Osteoblast (primary cell): Measurements from ENCODE around the gene AHCYL2. TPM values are rescaled to one million over a fixed set of nuclear protein-coding genes. Genes with fewer than 3 reads are reported as not detected.

Experiments
- DNase-seq: peaks from one replicate; pipeline ENCODE4 v3.0.0; 2011; ENCODE audit warnings: low spot score, mixed read lengths; ENCODE audit not compliant: insufficient read length; ENCODE audit errors: missing footprints
- H2AFZ ChIP-seq: 2 replicates; pipeline ENCODE4 v1.6.0; 2011; ENCODE audit warnings: mild to moderate bottlenecking, low read length
- H3K27ac ChIP-seq: 2 replicates; pipeline ENCODE4 v1.5.1; 2011; ENCODE audit warnings: mild to moderate bottlenecking, low read depth, low read length, moderate library complexity
- H3K27me3 ChIP-seq: 2 replicates; pipeline ENCODE4 v1.6.0; 2012; ENCODE audit warnings: mild to moderate bottlenecking, control low read depth, inconsistent platforms, low read length, moderate library complexity; ENCODE audit not compliant: insufficient read depth
- H3K36me3 ChIP-seq: 2 replicates; pipeline ENCODE4 v1.5.1; 2011; ENCODE audit warnings: mild to moderate bottlenecking, low read length, control low read depth, moderate library complexity; ENCODE audit not compliant: insufficient read depth
- H3K4me1 ChIP-seq: 2 replicates; pipeline ENCODE4 v1.5.1; 2011; ENCODE audit warnings: mild to moderate bottlenecking, low read length, control low read depth, moderate library complexity; ENCODE audit not compliant: insufficient read depth
- H3K4me2 ChIP-seq: 2 replicates; pipeline ENCODE4 v1.6.0; 2011; ENCODE audit warnings: mild to moderate bottlenecking, low read length; ENCODE audit not compliant: insufficient read depth
- H3K4me3 ChIP-seq: fragments of 200-600 bp; sonication (generic); 3 replicates; pipeline ENCODE4 v1.5.1; 2012; ENCODE audit warnings: mild to moderate bottlenecking, low read length, inconsistent platforms; ENCODE audit not compliant: insufficient read depth
- H3K79me2 ChIP-seq: 2 replicates; pipeline ENCODE4 v1.6.0; 2012; ENCODE audit warnings: mild to moderate bottlenecking, low read length, control low read depth, inconsistent platforms; ENCODE audit not compliant: insufficient read depth
- H3K9me3 ChIP-seq: 2 replicates; pipeline ENCODE4 v1.5.1; 2011; ENCODE audit warnings: low read depth, low read length, control low read depth
- H4K20me1 ChIP-seq: 2 replicates; pipeline ENCODE4 v1.6.0; 2012; ENCODE audit warnings: mild to moderate bottlenecking, low read length, control low read depth; ENCODE audit not compliant: insufficient read depth
- total RNA-seq: library from RNA; depleted of rRNA; stranded (reverse); fragments of >200 nt; gene quantifications from 2 replicates; pipeline ENCODE4 v1.2.3, GENCODE V29; 2012
- TF ChIP-seq, protein P1 (sequence below): IDR thresholded peaks from 2 replicates; pipeline ENCODE4 v1.5.1; 2011; ENCODE audit warnings: mild to moderate bottlenecking, low read depth, low read length, moderate library complexity; ENCODE audit errors: extremely low read depth

The AHCYL2 gene
- total RNA-seq, 1 donor, result 10.1 TPM

DNA sequence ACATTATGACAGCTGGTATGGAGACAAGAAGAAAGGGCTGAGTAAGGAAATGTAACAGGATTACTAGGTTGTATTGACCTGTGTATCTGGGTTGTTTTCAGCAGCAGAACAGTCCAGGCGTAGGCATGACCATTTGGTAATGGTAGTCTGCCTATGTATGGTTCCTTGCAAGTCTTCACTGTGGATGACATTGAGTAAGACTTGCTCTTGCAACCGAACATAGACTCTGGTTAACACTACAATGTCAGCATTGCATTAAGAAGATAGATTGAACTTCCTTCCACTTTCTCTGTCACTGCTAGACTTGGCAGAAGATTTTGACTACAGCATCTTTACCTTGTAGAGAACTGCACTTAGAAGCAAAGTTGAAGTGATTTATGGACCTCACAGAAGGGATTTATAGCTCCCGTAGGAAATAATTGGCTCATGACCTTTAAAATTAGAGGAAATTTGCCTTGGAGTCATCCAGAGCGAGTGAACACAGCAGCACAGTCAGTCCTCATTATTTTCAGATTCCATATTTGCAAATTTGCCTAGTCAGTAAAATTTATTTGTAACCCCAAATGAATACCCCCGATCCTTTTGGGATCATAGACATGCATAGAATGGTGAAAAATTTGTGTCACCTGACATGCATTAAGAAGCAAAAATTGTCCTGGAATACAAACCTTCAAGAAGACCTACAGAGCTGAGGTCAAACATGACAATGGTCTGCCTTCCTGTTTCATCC lies 129.8 kb downstream of the AHCYL2 start:
- H3K79me2 ChIP-seq, result no peaks in the 10 kb centered on the region
- no peaks in the 10 kb centered on the region for H4K20me1 ChIP-seq
- no peaks in the 10 kb centered on the region for H3K9me3 ChIP-seq
- DNase-seq, result no peak
- H3K27me3 ChIP-seq, result no peaks in the 10 kb centered on the region
- no peak overlapping the region for H3K4me2 ChIP-seq
- no peaks in the 10 kb centered on the region for H3K36me3 ChIP-seq
- H2AFZ ChIP-seq, result no peak overlapping the region
- H3K4me1 ChIP-seq, result no peaks in the 10 kb centered on the region
- TF ChIP-seq, protein P1, sequence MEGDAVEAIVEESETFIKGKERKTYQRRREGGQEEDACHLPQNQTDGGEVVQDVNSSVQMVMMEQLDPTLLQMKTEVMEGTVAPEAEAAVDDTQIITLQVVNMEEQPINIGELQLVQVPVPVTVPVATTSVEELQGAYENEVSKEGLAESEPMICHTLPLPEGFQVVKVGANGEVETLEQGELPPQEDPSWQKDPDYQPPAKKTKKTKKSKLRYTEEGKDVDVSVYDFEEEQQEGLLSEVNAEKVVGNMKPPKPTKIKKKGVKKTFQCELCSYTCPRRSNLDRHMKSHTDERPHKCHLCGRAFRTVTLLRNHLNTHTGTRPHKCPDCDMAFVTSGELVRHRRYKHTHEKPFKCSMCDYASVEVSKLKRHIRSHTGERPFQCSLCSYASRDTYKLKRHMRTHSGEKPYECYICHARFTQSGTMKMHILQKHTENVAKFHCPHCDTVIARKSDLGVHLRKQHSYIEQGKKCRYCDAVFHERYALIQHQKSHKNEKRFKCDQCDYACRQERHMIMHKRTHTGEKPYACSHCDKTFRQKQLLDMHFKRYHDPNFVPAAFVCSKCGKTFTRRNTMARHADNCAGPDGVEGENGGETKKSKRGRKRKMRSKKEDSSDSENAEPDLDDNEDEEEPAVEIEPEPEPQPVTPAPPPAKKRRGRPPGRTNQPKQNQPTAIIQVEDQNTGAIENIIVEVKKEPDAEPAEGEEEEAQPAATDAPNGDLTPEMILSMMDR, result no peak
- no peak overlapping the region for H3K4me3 ChIP-seq
- H3K27ac ChIP-seq, result no peak overlapping the region

DNA sequence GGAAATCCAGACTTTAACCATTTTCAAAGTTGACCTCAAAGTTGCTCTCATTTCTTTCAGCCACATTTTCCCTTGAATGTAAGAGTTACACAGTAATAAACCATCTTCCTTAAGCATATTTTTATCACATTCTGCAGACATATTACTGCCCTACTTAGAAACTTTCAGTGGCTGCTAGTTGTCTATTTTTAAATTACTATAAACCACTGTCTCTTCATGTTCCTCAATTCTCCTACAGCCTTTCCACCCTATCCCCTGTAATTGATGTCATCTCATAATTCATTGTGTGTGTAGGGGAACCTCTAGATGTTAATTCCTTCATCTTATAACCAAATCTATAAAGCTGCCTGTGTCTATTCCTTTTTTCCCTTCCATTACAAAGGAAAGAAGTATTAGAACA lies 131.3 kb downstream of the AHCYL2 start:
- H3K36me3 ChIP-seq, result no peaks in the 10 kb centered on the region
- H3K4me1 ChIP-seq, result no peaks in the 10 kb centered on the region
- H3K79me2 ChIP-seq, result no peaks in the 10 kb centered on the region
- H3K4me3 ChIP-seq, result no peak overlapping the region
- H2AFZ ChIP-seq, result no peak overlapping the region
- no peaks in the 10 kb centered on the region for H4K20me1 ChIP-seq
- no peaks in the 10 kb centered on the region for H3K27me3 ChIP-seq
- no peak overlapping the region for H3K27ac ChIP-seq
- H3K4me2 ChIP-seq, result no peak overlapping the region
- H3K9me3 ChIP-seq, result no peaks in the 10 kb centered on the region
- no peak for DNase-seq
- TF ChIP-seq, protein P1, result no peak

DNA sequence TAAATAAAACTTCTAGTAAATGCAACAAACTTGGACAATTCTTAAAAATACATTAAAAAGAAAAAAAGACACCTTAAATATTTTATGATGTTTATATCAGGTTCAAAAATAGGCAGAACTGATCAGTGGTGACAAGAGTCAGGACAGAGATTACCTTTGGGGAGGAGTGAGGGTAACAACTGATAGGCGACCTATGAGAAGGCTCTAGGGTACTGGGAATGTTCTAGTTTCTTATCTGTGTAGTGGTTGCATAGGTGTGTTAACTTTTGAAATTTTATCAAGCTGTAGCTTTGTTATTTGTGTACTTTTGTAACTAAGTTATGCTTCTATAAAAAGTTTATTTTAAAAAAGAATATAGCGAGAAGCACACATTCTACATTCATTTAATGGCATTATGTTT lies 134.3 kb downstream of the AHCYL2 start:
- Histone ChIP-seq H3K27me3 (no peaks in the 10 kb centered on the region), H3K79me2 (no peaks in the 10 kb centered on the region), H4K20me1 (no peaks in the 10 kb centered on the region), H3K27ac (no peak overlapping the region), H3K4me2 (no peak overlapping the region), H3K9me3 (no peaks in the 10 kb centered on the region), H3K36me3 (no peaks in the 10 kb centered on the region), H2AFZ (no peak overlapping the region), H3K4me3 (no peak overlapping the region), H3K4me1 (no peaks in the 10 kb centered on the region)
- TF ChIP-seq, protein P1, result no peak
- no peak for DNase-seq

DNA sequence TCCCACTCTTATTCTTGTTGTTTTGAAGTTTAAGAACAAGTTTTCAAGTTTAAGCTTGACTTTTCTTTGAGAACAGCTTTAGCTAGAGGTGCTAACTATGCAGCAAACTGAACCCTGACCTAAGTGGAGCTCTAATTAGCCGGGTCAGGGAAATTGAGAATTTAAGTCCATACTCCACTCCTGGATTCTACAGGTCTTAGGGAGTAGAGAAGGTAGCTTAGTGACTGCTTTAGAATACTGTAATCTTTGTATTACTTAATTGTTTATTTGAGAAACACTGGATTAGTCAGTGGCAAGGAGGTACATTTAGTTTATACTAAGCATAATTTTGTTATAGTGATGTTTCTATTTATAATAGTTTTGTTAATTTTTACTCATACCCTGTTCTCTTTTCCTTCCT lies 134.8 kb downstream of the AHCYL2 start:
- Histone ChIP-seq H3K9me3 (no peaks in the 10 kb centered on the region), H3K4me1 (no peaks in the 10 kb centered on the region), H3K4me3 (no peak overlapping the region), H3K36me3 (no peaks in the 10 kb centered on the region), H3K27me3 (no peaks in the 10 kb centered on the region), H2AFZ (no peak overlapping the region), H4K20me1 (no peaks in the 10 kb centered on the region), H3K79me2 (no peaks in the 10 kb centered on the region), H3K4me2 (no peak overlapping the region), H3K27ac (no peak overlapping the region)
- TF ChIP-seq, protein P1, result no peak
- no peak for DNase-seq
